Right lobe of liver (tissue), 6 donors: ENCODE measurements around the gene LRRC7. TPM values are rescaled to one million over a fixed set of nuclear protein-coding genes. Genes with fewer than 3 reads are reported as not detected.

Experiments used
- ATAC-seq, 4 donors: fragments of 200-7000 bp; cut with Tn5 transposase; one replicate each; pipeline ENCODE4 v1.9.1; 2020; ENCODE audit warnings: mild to moderate bottlenecking in 4 of 4, moderate library complexity in 4 of 4
- DNase-seq, 3 donors: peaks; one replicate each; pipeline ENCODE4 v3.0.0-alpha.2; 2020
- H3K27ac ChIP-seq, 3 donors: fragments of 200-600 bp; one replicate each; pipeline ENCODE4 v1.8.0; 2022
- H3K27me3 ChIP-seq, 2 donors: fragments of 200-600 bp; one replicate each; pipeline ENCODE4 v1.8.0; 2022
- H3K36me3 ChIP-seq, 4 donors: fragments of 200-600 bp; sonication (generic) in 1 of 4; one replicate each; pipeline versions ENCODE4 v1.5.1 to v1.8.0; 2017 to 2022; ENCODE audit warnings: control low read depth in 1 of 4
- H3K4me1 ChIP-seq, 4 donors: fragments of 200-600 bp; sonication (generic) in 1 of 4; one replicate each; pipeline versions ENCODE4 v1.5.1 to v1.8.0; 2017 to 2022; ENCODE audit warnings: control low read depth in 1 of 4
- H3K4me3 ChIP-seq, 3 donors: fragments of 200-600 bp; one replicate each; pipeline ENCODE4 v1.8.0; 2022
- H3K9me3 ChIP-seq, 4 donors: fragments of 200-600 bp; sonication (generic) in 1 of 4; one replicate each; pipeline versions ENCODE4 v1.5.1 to v1.8.0; 2017 to 2022; ENCODE audit warnings: control low read depth in 1 of 4
- CTCF ChIP-seq, 4 donors: fragments of 200-600 bp in 3 of 4; fragments of 450-650 bp in 1 of 4; IDR thresholded peaks; one replicate each; pipeline versions ENCODE4 v1.5.1 to v1.8.0; 2016 to 2022; ENCODE audit warnings: antibody characterized with exemption in 4 of 4, mild to moderate bottlenecking in 2 of 4
- POLR2A ChIP-seq: fragments of 450-650 bp; IDR thresholded peaks from one replicate; pipeline ENCODE4 v1.6.1; 2017; ENCODE audit warnings: antibody characterized with exemption, mild to moderate bottlenecking
- WGBS: methylation state at CpG from one replicate; pipeline ENCODE4 v1.1.6; 2018; ENCODE audit warnings: low coverage, low lambda C conversion rate; ENCODE audit not compliant: insufficient coverage; ENCODE audit errors: missing lambda C conversion rate; 5-methylcytosine and 5-hydroxymethylcytosine counted together
- intact Hi-C, 2 donors: fragments of 100-400 bp; cut with DNase I; formaldehyde crosslinking; loops; one replicate each; pipeline versions ENCODE4 v1.11.2 to v1.14.1; 2022
- total RNA-seq, 6 experiments: library from RNA; depleted of rRNA in 2 of 6; stranded (reverse); fragments of >200 nt in 2 of 6; fragmentation: NEBNext Ultra II Directional in 3 of 6; extraction: Animal tissue kit (Norgen Biotek cat#: 25700) in 3 of 6; gene quantifications; one replicate each; pipeline versions ENCODE4 v1.1.0 to v1.2.4, GENCODE V29; 2016 to 2023
- donor health status: DM: no; HTN: yes; CAD: no.
- donor health status: DM: no; HTN: no; CAD: no.
- donor health status: DM: no; HTN: no; CAD: no.
- donor health status: DM: no; HTN: yes; CAD: no.
- donor health status: DM: no; HTN: yes; CAD: no.

LRRC7 gene
- total RNA-seq, 6 experiments from 2014 or later: 0.06 to 0.66 (median 0.22) TPM

- H3K4me3 ChIP-seq: no peak overlapping the region
- no peak for ATAC-seq
- intact Hi-C loops: no loop called here
- WGBS: 83% methylated on average over 3 of the region's 3 CpGs
- no peak overlapping the region for H3K27ac ChIP-seq
- H3K4me1 ChIP-seq: no peaks in the 10 kb centered on the region
- DNase-seq: no peak
- H3K27me3 ChIP-seq: no peaks in the 10 kb centered on the region
- no peak for TF ChIP-seq POLR2A
- no peaks in the 10 kb centered on the region for H3K9me3 ChIP-seq
- peaks cover 0 to 13% (median 2%) of the 10 kb centered on the region in 4 donors for H3K36me3 ChIP-seq
Observed at GRCh38 chr1:70140894-70141293, 573.2 kb downstream of the LRRC7 start.

- no peak for TF ChIP-seq CTCF (IDR thresholded peaks at IDR 0.05)
- no peak for TF ChIP-seq POLR2A
- no peak for DNase-seq
- Histone ChIP-seq H3K27me3 (no peaks in the 10 kb centered on the region), H3K36me3 (peaks cover 0 to 17% (median 2%) of the 10 kb centered on the region in 4 donors), H3K4me1 (no peaks in the 10 kb centered on the region), H3K4me3 (no peak overlapping the region), H3K9me3 (no peaks in the 10 kb centered on the region), H3K27ac (no peak overlapping the region)
- WGBS: 46% methylated on average over 2 of the region's 2 CpGs
- intact Hi-C loops: no loop called here
- ATAC-seq: no peak
Observed at GRCh38 chr1:70142075-70142474, 574.4 kb downstream of the LRRC7 start.

GRCh38 chr1:70143048-70143659 is 575.4 kb downstream of the LRRC7 start:
- intact Hi-C loops: no loop called here
- Histone ChIP-seq H3K27me3 (no peaks in the 10 kb centered on the region), H3K4me3 (no peak overlapping the region), H3K4me1 (no peaks in the 10 kb centered on the region), H3K27ac (no peak overlapping the region), H3K9me3 (no peaks in the 10 kb centered on the region), H3K36me3 (peaks cover 0 to 21% (median 2%) of the 10 kb centered on the region in 4 donors)
- no peak for DNase-seq
- TF ChIP-seq POLR2A (no peak), CTCF (IDR thresholded peaks at IDR 0.05) (peak in 1 of 4 donors; percentile 18)
- no peak for ATAC-seq
- WGBS: 72% methylated on average over 4 of the region's 4 CpGs

GRCh38 chr1:70146488-70146887 is 578.8 kb downstream of the LRRC7 start:
- no peak for TF ChIP-seq POLR2A
- H3K27me3 ChIP-seq: no peaks in the 10 kb centered on the region
- H3K36me3 ChIP-seq: peaks cover 0 to 30% (median 2%) of the 10 kb centered on the region in 4 donors
- no peak overlapping the region for H3K4me3 ChIP-seq
- H3K27ac ChIP-seq: no peak overlapping the region
- ATAC-seq (peak in 1 of 4 donors; percentile 69), DNase-seq (no peak)
- no peaks in the 10 kb centered on the region for H3K9me3 ChIP-seq
- no peaks in the 10 kb centered on the region for H3K4me1 ChIP-seq
- intact Hi-C loops: no loop called here

- H3K4me3 ChIP-seq: no peak overlapping the region
- H3K27ac ChIP-seq: no peak overlapping the region
- TF ChIP-seq POLR2A (no peak), CTCF (IDR thresholded peaks at IDR 0.05) (no peak)
- intact Hi-C loops: no loop called here
- ATAC-seq (no peak), DNase-seq (no peak)
- no peaks in the 10 kb centered on the region for H3K4me1 ChIP-seq
- H3K9me3 ChIP-seq: no peaks in the 10 kb centered on the region
- H3K27me3 ChIP-seq: no peaks in the 10 kb centered on the region
- peaks cover 0 to 20% (median 2%) of the 10 kb centered on the region in 4 donors for H3K36me3 ChIP-seq
- WGBS: 100% methylated on average over 1 of the region's 1 CpG
Observed at GRCh38 chr1:70150444-70150843, 582.7 kb downstream of the LRRC7 start.
